ENCODE data around the gene TIMM44.
"Not testable (repeated sequence)": the region's sequence is repeated elsewhere in the genome, so short reads cannot be mapped to it uniquely, and the experiment has no call there.

The TIMM44 gene

GRCh38 chr19:7932930-7933300 lies 10.6 kb downstream of the TIMM44 start:
- ChIA-PET POLR2A (no interaction called here), CTCF (interaction anchor here (7.2 kb wide), 1 partner anchor 9 kb away, joined by 90 read pairs; the partner anchor contains the start of gene TIMM44)

GRCh38 chr19:7932276-7932929 lies 11.1 kb downstream of the TIMM44 start:
- ChIA-PET CTCF (interaction anchor here (7.2 kb wide), 1 partner anchor 10 kb away, joined by 90 read pairs; the partner anchor contains the start of gene TIMM44), POLR2A (interaction anchor here (3.5 kb wide), 1 partner anchor 11 kb away, joined by 16 read pairs; the partner anchor contains the start of gene TIMM44)
- TF ChIP-seq CTCF (IDR thresholded peaks at IDR 0.05; ENCODE audit: control extremely low read depth, extremely low read depth, low read depth, missing control alignments): no peak
- DNase-seq (ENCODE audit: extremely low spot score): no peak

More at GRCh38 chr19:7932930-7933300, 10.6 kb downstream of the TIMM44 start:
- no peak for TF ChIP-seq CTCF (IDR thresholded peaks at IDR 0.05; ENCODE audit: control extremely low read depth, extremely low read depth, low read depth, missing control alignments)
- no peak for DNase-seq (ENCODE audit: extremely low spot score)

- TF ChIP-seq CTCF (IDR thresholded peaks at IDR 0.05; ENCODE audit: control extremely low read depth, extremely low read depth, low read depth, missing control alignments): no peak
- ChIA-PET POLR2A (interaction anchor here (3.5 kb wide), 1 partner anchor 12 kb away, joined by 16 read pairs; the partner anchor contains the start of gene TIMM44), CTCF (interaction anchor here (1.1 to 7.2 kb wide), 3 partner anchors 11 to 62 kb away, joined by 3 to 90 read pairs (median 6); partner anchors contain the start of genes SNAPC2 and TIMM44)
- DNase-seq (ENCODE audit: extremely low spot score): no peak
Measured at GRCh38 chr19:7931221-7932061, 12.0 kb downstream of the TIMM44 start.

GRCh38 chr19:7930765-7931164 lies 12.7 kb downstream of the TIMM44 start:
- TF ChIP-seq CTCF (IDR thresholded peaks at IDR 0.05; ENCODE audit: control extremely low read depth, extremely low read depth, low read depth, missing control alignments): no peak
- ChIA-PET POLR2A (interaction anchor here (0.6 to 3.5 kb wide), 2 partner anchors 13 to 29 kb away, joined by 3 to 16 read pairs; partner anchors contain the start of gene TIMM44), CTCF (interaction anchor here (1.1 to 7.2 kb wide), 3 partner anchors 10 to 62 kb away, joined by 3 to 90 read pairs (median 6); partner anchors contain the start of genes SNAPC2 and TIMM44)
- no peak for DNase-seq (ENCODE audit: extremely low spot score)

- ChIA-PET POLR2A (interaction anchor here (0.6 to 3.5 kb wide), 2 partner anchors 14 to 28 kb away, joined by 3 to 16 read pairs; partner anchors contain the start of gene TIMM44), CTCF (interaction anchor here (1.1 to 7.2 kb wide), 5 partner anchors 9 to 557 kb away, joined by 3 to 90 read pairs (median 6); partner anchors contain the start of genes SNAPC2 and TIMM44)
- DNase-seq (ENCODE audit: extremely low spot score): not testable (repeated sequence)
Measured at GRCh38 chr19:7930030-7930429, 13.4 kb downstream of the TIMM44 start.

- CTCF ChIA-PET: interaction anchor here (0.6 to 7.2 kb wide), 13 partner anchors 8 to 558 kb away, joined by 3 to 90 read pairs (median 3); partner anchors contain the start of genes MAP2K7, SNAPC2 and TIMM44
- POLR2A ChIA-PET: interaction anchor here (0.5 to 3.5 kb wide), 4 partner anchors 13 to 42 kb away, joined by 3 to 16 read pairs (median 6); partner anchors contain the start of gene TIMM44
- TF ChIP-seq CTCF (IDR thresholded peaks at IDR 0.05; ENCODE audit: control extremely low read depth, extremely low read depth, low read depth, missing control alignments): peak; percentile 49
- peak; percentile 75 for DNase-seq (ENCODE audit: extremely low spot score)
Measured at GRCh38 chr19:7928741-7929701, 14.4 kb downstream of the TIMM44 start.
